Measurements from ENCODE around the gene PAQR7.

DNA sequence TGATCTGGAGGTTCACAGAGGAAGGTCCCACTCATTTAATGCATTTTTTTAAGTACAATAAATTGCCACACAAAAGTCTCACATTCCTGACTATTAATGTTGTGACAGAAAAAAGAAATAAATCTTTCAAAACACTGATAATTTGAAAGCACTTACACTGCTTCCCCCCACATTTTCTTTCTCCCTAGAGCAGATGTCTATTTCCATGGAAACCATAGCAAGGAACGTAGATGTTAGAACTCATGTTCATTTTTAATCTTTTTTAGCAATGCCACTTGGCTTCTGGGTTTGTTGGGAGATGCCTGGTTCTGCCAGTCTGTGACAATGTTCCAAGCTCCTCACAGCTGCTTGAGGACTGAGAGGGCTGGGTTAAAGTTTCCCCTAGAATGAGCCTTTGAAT is 32.7 kb upstream of the PAQR7 start:
- no peak for TF ChIP-seq RAD21 (IDR thresholded peaks at IDR 0.05; ENCODE audit: low read depth)
- TF ChIP-seq, protein P1, sequence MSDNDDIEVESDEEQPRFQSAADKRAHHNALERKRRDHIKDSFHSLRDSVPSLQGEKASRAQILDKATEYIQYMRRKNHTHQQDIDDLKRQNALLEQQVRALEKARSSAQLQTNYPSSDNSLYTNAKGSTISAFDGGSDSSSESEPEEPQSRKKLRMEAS (IDR thresholded peaks at IDR 0.05) = no peak
- no peak for TF ChIP-seq TAF1 (IDR thresholded peaks at IDR 0.05; ENCODE audit: low read depth)
- TF ChIP-seq EP300 (IDR thresholded peaks at IDR 0.05; ENCODE audit: borderline replicate concordance) = no peak
